HFFc6 (cell line): ENCODE results near the gene KNCN. TPM values are rescaled to one million over a fixed set of nuclear protein-coding genes. Genes with fewer than 3 reads are reported as not detected.

Experiments used
- DNase-seq: peaks from one replicate; pipeline ENCODE4 v3.0.0-alpha.2; 2018
- H3K27ac Mint-ChIP-seq: 2 replicates; pipeline ENCODE4 v1.8.0; 2020; ENCODE audit warnings: mild to moderate bottlenecking, mixed read lengths
- H3K27me3 Mint-ChIP-seq: 2 replicates; pipeline ENCODE4 v1.8.0; 2021; ENCODE audit warnings: mild to moderate bottlenecking, moderate library complexity, mixed read lengths; ENCODE audit not compliant: insufficient read depth
- H3K36me3 Mint-ChIP-seq: 2 replicates; pipeline ENCODE4 v1.8.0; 2021; ENCODE audit warnings: low read depth, mixed read lengths
- H3K4me1 Mint-ChIP-seq: 2 replicates; pipeline ENCODE4 v1.8.0; 2020; ENCODE audit warnings: low read depth, mixed read lengths
- H3K4me3 Mint-ChIP-seq: 2 replicates; pipeline ENCODE4 v1.8.0; 2020; ENCODE audit warnings: mild to moderate bottlenecking, moderate library complexity, mixed read lengths
- H3K9me3 Mint-ChIP-seq: 2 replicates; pipeline ENCODE4 v1.8.0; 2020; ENCODE audit warnings: mild to moderate bottlenecking, mixed read lengths
- total RNA-seq, 6 experiments: library from RNA; stranded (reverse); fragmentation: NEBNext Ultra II Directional; extraction: Animal tissue kit (Norgen Biotek cat#: 25700); gene quantifications; 2 replicates in 1 of 6; 3 replicates in 5 of 6; pipeline ENCODE4 v1.2.3, GENCODE V29; 2021
- TF ChIP-seq, protein P1 (sequence below): fragments of 200-600 bp; sonication (generic); IDR thresholded peaks from 2 replicates; pipeline ENCODE4 v1.5.0; 2021; ENCODE audit warnings: antibody characterized with exemption, mild to moderate bottlenecking

KNCN gene
- total RNA-seq, 6 experiments from 2014 or later = not detected

DNA sequence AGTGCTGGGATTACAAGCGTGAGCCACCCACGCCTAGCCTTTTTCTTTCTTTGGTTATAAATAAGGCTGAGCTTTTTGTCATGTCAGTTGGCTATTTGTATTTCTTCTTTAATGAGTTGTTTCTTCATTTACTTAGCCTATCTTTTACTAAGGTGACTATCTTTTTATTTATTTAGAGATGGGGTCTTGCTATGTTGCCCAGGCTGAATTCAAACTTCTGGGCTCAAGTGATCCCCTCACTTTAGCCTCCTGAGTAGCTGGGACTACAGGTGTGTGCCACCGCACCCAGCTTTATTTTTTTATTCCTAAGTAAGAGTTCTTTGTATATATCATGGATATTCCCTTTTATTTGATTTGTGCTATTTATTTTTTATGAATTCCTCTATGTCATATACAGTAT, 49.9 kb downstream of the KNCN start:
- no peaks in the 10 kb centered on the region for H3K9me3 Mint-ChIP-seq
- no peak for DNase-seq
- no peak overlapping the region for H3K27ac Mint-ChIP-seq
- no peaks in the 10 kb centered on the region for H3K4me1 Mint-ChIP-seq
- H3K4me3 Mint-ChIP-seq = no peak overlapping the region
- peaks cover 41% of the 10 kb centered on the region for H3K27me3 Mint-ChIP-seq
- no peaks in the 10 kb centered on the region for H3K36me3 Mint-ChIP-seq
- TF ChIP-seq, protein P1, sequence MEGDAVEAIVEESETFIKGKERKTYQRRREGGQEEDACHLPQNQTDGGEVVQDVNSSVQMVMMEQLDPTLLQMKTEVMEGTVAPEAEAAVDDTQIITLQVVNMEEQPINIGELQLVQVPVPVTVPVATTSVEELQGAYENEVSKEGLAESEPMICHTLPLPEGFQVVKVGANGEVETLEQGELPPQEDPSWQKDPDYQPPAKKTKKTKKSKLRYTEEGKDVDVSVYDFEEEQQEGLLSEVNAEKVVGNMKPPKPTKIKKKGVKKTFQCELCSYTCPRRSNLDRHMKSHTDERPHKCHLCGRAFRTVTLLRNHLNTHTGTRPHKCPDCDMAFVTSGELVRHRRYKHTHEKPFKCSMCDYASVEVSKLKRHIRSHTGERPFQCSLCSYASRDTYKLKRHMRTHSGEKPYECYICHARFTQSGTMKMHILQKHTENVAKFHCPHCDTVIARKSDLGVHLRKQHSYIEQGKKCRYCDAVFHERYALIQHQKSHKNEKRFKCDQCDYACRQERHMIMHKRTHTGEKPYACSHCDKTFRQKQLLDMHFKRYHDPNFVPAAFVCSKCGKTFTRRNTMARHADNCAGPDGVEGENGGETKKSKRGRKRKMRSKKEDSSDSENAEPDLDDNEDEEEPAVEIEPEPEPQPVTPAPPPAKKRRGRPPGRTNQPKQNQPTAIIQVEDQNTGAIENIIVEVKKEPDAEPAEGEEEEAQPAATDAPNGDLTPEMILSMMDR = no peak

GRCh38 chr1:46497665-46498064, 53.8 kb downstream of the KNCN start:
- no peak for DNase-seq
- Mint-ChIP-seq H3K36me3 (no peaks in the 10 kb centered on the region), H3K27ac (no peak overlapping the region), H3K4me3 (no peak overlapping the region), H3K4me1 (no peaks in the 10 kb centered on the region), H3K27me3 (peaks cover 65% of the 10 kb centered on the region), H3K9me3 (no peaks in the 10 kb centered on the region)
- TF ChIP-seq, protein P1 = no peak

- peaks cover 65% of the 10 kb centered on the region for H3K27me3 Mint-ChIP-seq
- no peaks in the 10 kb centered on the region for H3K9me3 Mint-ChIP-seq
- H3K27ac Mint-ChIP-seq = no peak overlapping the region
- H3K4me3 Mint-ChIP-seq = no peak overlapping the region
- H3K4me1 Mint-ChIP-seq = no peaks in the 10 kb centered on the region
- H3K36me3 Mint-ChIP-seq = no peaks in the 10 kb centered on the region
- TF ChIP-seq, protein P1 = no peak
- DNase-seq = no peak
Observed at GRCh38 chr1:46497020-46497419, 54.4 kb downstream of the KNCN start.

DNA sequence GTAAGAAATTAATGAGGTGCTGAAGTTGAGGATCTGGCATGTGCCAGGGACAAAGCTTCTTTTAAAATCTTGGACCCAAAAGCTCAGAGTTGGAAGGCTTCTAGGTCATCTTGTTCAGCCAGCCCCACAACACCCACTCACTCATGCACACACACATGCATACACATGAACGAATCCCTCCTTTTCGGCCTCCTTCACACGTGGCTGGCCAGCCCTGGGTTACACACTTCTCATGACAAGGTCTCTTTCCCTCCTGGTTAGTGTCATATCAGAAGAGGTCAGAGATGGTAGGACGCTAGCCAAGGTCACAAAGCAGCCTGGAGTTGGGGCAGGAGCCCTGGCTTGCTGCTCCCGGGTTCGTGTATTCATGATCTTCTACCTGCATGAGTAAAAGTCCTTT, 54.9 kb downstream of the KNCN start:
- TF ChIP-seq, protein P1 = no peak
- Mint-ChIP-seq H3K4me1 (no peaks in the 10 kb centered on the region), H3K4me3 (no peak overlapping the region), H3K36me3 (no peaks in the 10 kb centered on the region), H3K27ac (no peak overlapping the region), H3K27me3 (peaks cover 69% of the 10 kb centered on the region), H3K9me3 (no peaks in the 10 kb centered on the region)
- no peak for DNase-seq

GRCh38 chr1:46495778-46496177, 55.7 kb downstream of the KNCN start:
- Mint-ChIP-seq H3K9me3 (no peaks in the 10 kb centered on the region), H3K27ac (no peak overlapping the region), H3K4me1 (no peaks in the 10 kb centered on the region), H3K27me3 (peaks cover 71% of the 10 kb centered on the region), H3K4me3 (no peak overlapping the region), H3K36me3 (no peaks in the 10 kb centered on the region)
- TF ChIP-seq, protein P1 = no peak
- DNase-seq = no peak

Other genes with a start within 250 kb of the KNCN start
- 100 to 1,000 TPM in 4 of 6 experiments, 10 to 100 TPM in 2; 93.9 to 118 (median 104) TPM for gene LRRC41, start 248.0 kb downstream of the KNCN start, total RNA-seq
- gene UQCRH, start 247.9 kb downstream of the KNCN start, total RNA-seq = 100 to 1,000 TPM; 211 to 274 (median 260) TPM
- gene NSUN4, start 210.8 kb downstream of the KNCN start, total RNA-seq = 10 to 100 TPM; 14.8 to 17.2 (median 16.7) TPM
- under 1 TPM; 0.17 to 0.75 (median 0.21) TPM for gene FAAH, start 157.3 kb downstream of the KNCN start, total RNA-seq
- not detected for gene DMBX1, start 61.8 kb downstream of the KNCN start, total RNA-seq
- 10 to 100 TPM; 18.0 to 24.3 (median 22.3) TPM for gene MKNK1, start 52.6 kb upstream of the KNCN start, total RNA-seq
- 1 to 10 TPM; 6.3 to 8.5 (median 7.2) TPM for gene MOB3C, start 65.2 kb upstream of the KNCN start, total RNA-seq
- 10 to 100 TPM; 32.7 to 42.9 (median 41.5) TPM for gene ATPAF1, start 116.7 kb upstream of the KNCN start, total RNA-seq
- gene TEX38, start 120.2 kb upstream of the KNCN start, total RNA-seq = under 1 TPM in 1 of 6 experiments, not detected in 5; 0.24 TPM
- 10 to 100 TPM; 60.6 to 69.7 (median 66.4) TPM for gene EFCAB14, start 167.5 kb upstream of the KNCN start, total RNA-seq
- gene CYP4B1, start 247.4 kb upstream of the KNCN start, total RNA-seq = not detected